NCI-H748 (cell line): Measurements from ENCODE around the gene TNFRSF4.
"Not testable (repeated sequence)": the region's sequence is repeated elsewhere in the genome, so short reads cannot be mapped to it uniquely, and the experiment has no call there.

Source experiments
- DNase-seq: peaks from one replicate; lab custom pipeline; 2025; ENCODE audit not compliant: unreplicated experiment; lab: John Stamatoyannopoulos, UW

The TNFRSF4 gene

GRCh38 chr1:1204425-1204920 lies 9.5 kb downstream of the TNFRSF4 start:
- DNase-seq: no peak

GRCh38 chr1:1203561-1204424 lies 10.2 kb downstream of the TNFRSF4 start:
- DNase-seq: no peak

GRCh38 chr1:1202831-1203560 lies 11.0 kb downstream of the TNFRSF4 start:
- no peak for DNase-seq

GRCh38 chr1:1200876-1201810 lies 12.8 kb downstream of the TNFRSF4 start:
- peak; percentile 53 for DNase-seq

GRCh38 chr1:1199961-1200875 lies 13.7 kb downstream of the TNFRSF4 start:
- DNase-seq: no peak

GRCh38 chr1:1199141-1199960 lies 14.6 kb downstream of the TNFRSF4 start:
- DNase-seq: no peak

- no peak for DNase-seq
These were observed 15.4 kb downstream of the TNFRSF4 start for GRCh38 chr1:1198423-1199140.

GRCh38 chr1:1197551-1198422 lies 16.2 kb downstream of the TNFRSF4 start:
- no peak for DNase-seq

- no peak for DNase-seq
These were observed 16.8 kb downstream of the TNFRSF4 start for GRCh38 chr1:1197188-1197500.

- DNase-seq: no peak
These were observed 17.3 kb downstream of the TNFRSF4 start for GRCh38 chr1:1196431-1197187.

- not testable (repeated sequence) for DNase-seq
These were observed 18.2 kb downstream of the TNFRSF4 start for GRCh38 chr1:1195726-1196125.

GRCh38 chr1:1194723-1195122 lies 19.2 kb downstream of the TNFRSF4 start:
- DNase-seq: no peak

- peak; percentile 10 for DNase-seq
These were observed 22.2 kb downstream of the TNFRSF4 start for GRCh38 chr1:1191734-1192133.

- no peak for DNase-seq
These were observed 24.8 kb downstream of the TNFRSF4 start for GRCh38 chr1:1189111-1189510.

GRCh38 chr1:1187938-1188337 lies 26.0 kb downstream of the TNFRSF4 start:
- DNase-seq: no peak

GRCh38 chr1:1185101-1185765 lies 28.7 kb downstream of the TNFRSF4 start:
- DNase-seq: no peak
